ENCODE measurements around the gene FRMD8. TPM values are rescaled to one million over a fixed set of nuclear protein-coding genes. Genes with fewer than 3 reads are reported as not detected.

The FRMD8 gene, protein sequence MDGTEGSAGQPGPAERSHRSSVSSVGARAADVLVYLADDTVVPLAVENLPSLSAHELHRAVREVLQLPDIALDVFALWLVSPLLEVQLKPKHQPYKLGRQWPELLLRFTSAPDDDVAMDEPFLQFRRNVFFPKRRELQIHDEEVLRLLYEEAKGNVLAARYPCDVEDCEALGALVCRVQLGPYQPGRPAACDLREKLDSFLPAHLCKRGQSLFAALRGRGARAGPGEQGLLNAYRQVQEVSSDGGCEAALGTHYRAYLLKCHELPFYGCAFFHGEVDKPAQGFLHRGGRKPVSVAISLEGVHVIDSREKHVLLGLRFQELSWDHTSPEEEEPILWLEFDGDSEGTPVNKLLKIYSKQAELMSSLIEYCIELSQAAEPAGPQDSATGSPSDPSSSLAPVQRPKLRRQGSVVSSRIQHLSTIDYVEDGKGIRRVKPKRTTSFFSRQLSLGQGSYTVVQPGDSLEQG
- total RNA-seq: 57.5 and 61.6 TPM in 2 replicates

DNA sequence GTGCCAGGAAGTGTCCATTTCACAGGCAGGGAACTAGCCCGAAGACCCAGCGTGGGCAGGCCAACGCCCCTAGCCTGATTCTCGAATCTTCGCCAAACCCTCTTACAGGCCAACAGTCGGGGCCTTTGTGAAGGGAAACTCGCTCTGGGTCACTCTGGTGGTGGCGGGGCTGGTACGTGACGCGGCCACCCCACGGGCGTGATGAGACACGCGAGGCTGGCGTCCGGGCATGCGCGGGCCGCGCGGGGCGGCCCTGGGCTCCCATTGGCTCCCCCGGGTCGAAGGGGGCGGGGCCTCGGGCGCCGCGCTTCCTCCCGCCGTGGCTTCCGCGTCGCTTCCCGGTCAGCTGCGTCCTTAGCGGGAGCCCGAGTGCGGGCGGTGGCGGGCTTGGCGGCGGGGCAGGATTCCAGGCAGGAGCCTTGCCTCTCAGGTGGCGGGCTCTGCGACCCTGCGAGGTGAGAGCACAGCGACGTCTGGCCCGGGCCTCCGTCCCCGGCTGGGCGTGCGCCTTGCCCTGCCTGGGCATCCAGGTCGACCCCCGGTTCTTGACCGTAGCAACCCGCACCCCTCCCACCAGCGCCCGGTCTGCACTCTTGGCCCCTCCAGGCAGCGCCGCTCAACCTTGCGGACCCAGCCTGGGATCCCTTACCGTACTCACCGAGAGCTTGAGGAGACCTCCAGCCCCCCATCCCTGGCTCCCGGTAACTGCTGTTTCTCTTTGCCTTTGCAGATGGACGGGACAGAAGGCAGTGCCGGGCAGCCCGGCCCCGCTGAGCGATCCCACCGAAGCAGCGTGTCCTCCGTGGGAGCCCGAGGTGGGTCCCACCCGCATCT lies at the start of gene FRMD8:
TSS of gene FRMD8 (plus strand) at position 331 of the 834 bp plus-strand sequence. CDS start at position 731, 400 bp downstream.
- intact Hi-C loops (cut with micrococcal nuclease): loop anchor here (1.0 kb wide), 1 partner anchor 229 kb away; the partner anchor contains the start of gene PCNX3

DNA sequence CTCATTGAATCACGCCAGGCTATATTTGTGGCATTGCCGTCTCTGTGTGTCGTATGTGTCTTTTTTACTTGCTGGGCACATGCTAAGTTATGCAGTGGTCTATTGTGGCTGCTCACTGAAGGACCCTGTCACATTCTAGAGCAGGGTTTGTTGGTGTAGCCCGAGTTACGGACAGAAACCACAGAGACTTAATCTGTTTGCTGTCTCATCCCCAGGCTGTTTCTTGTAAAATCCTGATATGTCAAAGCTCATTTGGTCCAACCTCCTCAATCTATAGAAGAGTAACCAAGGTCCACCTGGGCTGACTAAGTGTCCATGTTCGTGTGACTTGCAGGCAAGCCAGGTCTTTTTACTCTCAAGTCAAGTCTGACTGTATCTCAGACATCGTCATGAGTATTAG lies 47.8 kb upstream of the FRMD8 start:
- intact Hi-C loops (cut with micrococcal nuclease): no loop called here

DNA sequence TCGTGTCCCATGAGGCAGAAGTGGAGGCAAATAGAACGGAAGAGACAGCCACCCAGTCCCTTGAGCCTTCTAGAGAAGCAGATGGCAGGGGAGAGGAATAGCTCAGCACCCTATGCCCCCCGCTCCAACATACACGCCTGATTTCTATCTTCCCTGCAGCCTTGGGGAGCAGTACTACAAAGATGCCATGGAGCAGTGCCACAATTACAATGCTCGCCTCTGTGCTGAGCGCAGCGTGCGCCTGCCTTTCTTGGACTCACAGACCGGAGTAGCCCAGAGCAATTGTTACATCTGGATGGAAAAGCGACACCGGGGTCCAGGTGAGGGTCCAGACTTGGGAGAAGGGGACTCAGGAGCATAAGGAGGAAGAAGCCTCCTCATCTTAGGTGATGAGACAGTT lies 46.2 kb upstream of the FRMD8 start:
- intact Hi-C loops (cut with micrococcal nuclease): no loop called here

DNA sequence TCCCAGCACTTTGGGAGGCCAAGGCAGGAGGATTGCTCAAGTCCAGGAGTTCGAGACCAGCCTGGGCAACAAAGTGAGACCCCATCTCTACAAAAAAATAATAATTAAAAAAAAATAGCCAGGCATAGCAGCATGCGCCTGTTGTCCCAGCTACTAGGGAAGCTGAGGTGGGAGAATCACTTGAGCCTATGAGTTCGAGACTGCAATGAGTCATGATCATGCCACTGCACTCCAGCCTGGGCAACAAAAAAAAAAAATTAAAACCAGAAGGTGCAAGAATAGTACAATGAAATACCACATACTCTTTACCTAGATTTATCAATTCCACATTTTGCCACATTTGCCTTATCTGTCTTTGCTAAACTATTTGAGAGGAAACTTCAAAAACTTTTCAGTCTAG lies 44.6 kb upstream of the FRMD8 start:
- intact Hi-C loops (cut with micrococcal nuclease): no loop called here

DNA sequence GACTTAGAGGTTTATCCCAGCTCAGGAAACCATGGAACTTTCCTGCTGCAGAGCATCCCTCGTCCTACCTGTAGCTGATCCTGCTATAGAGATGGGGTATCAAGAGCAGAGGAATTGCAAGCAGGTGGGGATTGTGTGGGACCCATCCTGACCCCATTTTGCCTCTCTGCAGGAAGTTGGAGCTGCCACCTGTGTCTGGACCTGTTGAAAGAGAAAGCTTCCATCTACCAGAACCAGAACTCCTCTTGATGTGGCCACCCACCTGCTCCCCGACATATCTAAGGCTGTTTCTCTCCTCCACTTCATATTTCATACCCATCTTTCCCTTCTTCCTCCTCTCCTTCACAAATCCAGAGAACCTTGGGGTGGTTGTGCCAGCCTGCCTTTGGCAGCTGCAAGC lies 34.9 kb upstream of the FRMD8 start:
- intact Hi-C loops (cut with micrococcal nuclease): no loop called here

DNA sequence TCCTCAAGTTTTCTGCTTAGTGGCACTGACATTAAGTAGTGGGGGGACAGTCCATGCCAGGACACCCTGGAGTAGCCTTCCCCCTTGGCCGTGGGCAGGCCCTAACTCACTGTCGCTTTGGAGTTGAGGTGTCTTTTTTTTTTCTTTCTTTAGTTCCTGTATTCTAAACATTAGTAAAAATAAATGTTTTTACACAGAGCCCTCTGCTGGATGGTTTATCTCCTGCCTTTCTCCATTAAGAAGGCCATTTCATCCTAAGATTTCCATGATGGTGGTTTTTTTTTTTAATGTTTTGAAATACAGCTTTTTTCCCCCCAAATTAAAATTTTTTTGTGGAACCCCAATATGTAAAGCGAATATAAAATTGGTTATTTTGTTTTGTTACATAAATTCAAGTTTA lies 33.7 kb upstream of the FRMD8 start:
- intact Hi-C loops (cut with micrococcal nuclease): no loop called here

DNA sequence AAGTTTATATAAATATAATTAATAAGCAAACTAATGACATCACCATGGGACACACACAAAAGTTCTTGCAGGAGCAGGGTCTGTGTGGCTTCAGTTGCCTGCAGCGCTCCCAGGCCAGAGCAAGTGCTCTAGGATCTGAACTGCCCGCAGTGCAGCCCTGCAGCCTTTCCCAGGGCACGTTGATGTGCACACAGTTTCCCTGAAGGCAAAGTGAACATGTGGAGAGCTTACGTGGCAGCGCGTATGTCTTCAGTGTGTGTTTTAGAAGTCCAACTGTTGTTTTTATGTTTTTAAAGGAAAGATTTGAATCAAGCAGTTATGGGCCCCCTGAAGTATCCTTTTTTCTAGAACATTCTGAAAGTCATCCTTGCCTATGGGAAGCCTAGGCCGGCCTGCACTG lies 33.1 kb upstream of the FRMD8 start:
- intact Hi-C loops (cut with micrococcal nuclease): no loop called here

DNA sequence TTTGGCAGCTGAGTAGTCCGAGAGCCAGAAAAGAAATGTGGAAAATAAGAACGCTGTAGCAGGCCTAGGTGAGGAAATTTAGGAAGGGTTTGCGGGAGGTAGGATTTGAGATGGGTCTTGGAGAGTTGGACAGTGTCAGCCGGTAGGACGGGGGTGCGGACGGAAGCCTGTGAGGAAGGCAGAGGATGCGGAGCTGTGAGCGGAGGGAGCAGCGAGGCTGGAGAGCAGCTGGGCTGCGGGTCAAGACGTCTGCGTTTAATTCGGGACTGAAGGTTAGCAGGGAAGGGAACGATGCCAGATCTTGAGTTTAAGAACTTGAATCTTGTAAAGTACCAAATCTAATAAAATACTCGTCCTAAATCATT lies 32.6 kb upstream of the FRMD8 start:
- intact Hi-C loops (cut with micrococcal nuclease): loop anchor here (1.0 kb wide), 2 partner anchors 21 to 28 kb away; partner anchors contain the start of genes DPF2 and SLC25A45

DNA sequence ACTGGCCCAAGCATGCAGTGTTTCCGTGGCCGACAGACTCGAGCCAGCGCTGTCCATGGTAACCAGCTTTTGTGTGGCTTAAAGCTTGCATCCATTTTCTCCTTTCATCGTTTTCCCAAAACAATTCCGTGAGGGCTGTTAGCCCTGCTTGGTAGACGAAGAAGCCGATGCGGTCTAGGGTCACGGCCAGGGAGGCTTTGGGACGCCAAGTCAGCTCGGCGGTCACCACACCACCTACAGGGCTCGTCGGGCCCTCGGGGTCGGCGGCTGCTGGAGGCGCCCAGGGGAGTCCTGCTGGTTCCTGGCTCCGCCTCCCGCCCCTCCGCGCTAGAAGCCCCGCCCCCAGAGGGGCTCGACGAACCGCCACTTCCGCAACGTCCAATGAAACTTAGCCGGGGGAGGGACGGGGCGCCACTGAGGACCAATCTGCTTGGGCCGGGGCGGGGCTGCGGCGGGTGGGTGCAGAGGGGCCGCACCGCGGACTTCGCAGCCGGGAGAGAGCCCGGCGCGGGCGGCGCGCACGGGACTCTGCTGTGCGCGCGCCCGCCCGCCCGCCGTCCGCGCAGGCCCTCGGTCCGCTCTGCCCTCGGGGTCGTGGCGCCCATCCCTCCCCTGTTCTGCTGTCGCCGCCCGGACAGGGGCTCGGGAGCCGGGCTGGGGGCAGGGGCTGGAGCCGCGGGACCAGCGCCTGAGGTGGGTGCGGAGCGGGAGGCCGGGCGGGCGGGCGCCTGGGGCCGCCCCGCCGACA lies 32.0 kb upstream of the FRMD8 start, which contains the start of gene TIGD3:
TSS of gene TIGD3 (plus strand) at position 487 of the 748 bp plus-strand sequence. CDS start 1,058 bp downstream, outside the sequence.
- intact Hi-C loops (cut with micrococcal nuclease): loop anchor here (1.0 kb wide), 2 partner anchors 21 to 28 kb away; partner anchors contain the start of genes DPF2 and SLC25A45

DNA sequence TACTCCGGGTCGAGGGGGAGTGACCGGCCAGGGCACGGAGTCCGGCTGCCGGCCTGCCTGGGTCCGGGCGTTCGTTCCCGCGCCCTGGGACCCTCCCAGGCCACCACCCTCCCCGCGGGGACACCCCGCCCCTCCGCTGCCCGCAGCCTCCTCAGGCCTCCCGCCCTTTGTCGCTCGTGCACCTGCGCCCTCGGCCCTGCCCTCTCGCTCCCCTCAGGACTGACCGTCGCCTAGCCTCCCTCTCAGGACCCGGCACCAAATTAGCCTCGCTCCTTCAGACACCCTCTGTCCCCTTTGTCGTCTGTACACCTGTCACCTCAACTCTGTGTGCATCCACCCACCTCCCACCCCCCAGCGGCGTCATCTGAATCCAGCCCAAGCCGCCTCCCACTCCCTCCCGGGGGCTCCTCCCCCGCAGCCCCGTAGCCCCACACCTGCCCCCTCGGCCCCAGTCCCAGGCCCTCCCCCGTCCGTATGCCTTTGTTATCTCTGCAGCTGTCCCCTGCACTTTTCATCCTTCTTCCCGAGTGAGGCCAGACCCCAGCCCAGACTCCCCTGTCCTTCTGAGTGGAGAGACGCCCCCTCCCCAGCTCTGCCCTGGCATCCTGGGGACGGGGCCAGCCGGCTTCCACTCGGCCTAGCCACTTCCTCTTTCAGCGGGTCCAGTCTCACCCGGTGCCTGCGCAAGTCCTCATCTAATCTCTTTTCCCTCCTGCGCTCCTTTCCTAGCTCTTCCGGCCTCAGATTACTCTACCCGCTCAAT lies 31.2 kb upstream of the FRMD8 start:
- intact Hi-C loops (cut with micrococcal nuclease): no loop called here

DNA sequence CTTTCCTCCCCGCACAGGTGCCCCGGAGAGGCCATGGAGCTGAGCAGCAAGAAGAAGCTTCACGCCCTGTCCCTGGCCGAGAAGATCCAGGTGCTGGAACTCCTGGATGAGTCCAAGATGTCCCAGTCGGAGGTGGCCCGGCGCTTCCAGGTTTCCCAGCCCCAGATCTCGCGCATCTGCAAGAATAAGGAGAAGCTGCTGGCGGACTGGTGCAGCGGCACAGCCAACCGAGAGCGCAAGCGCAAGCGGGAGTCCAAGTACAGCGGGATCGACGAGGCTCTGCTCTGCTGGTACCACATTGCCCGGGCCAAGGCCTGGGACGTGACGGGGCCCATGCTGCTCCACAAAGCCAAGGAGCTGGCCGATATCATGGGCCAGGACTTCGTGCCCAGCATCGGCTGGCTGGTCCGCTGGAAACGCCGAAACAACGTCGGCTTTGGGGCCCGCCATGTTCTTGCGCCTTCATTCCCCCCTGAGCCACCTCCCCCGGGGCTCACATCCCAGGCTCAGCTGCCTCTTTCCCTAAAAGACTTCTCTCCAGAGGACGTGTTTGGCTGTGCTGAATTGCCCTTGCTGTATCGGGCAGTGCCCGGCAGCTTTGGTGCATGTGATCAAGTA lies 30.6 kb upstream of the FRMD8 start:
- intact Hi-C loops (cut with micrococcal nuclease): no loop called here

DNA sequence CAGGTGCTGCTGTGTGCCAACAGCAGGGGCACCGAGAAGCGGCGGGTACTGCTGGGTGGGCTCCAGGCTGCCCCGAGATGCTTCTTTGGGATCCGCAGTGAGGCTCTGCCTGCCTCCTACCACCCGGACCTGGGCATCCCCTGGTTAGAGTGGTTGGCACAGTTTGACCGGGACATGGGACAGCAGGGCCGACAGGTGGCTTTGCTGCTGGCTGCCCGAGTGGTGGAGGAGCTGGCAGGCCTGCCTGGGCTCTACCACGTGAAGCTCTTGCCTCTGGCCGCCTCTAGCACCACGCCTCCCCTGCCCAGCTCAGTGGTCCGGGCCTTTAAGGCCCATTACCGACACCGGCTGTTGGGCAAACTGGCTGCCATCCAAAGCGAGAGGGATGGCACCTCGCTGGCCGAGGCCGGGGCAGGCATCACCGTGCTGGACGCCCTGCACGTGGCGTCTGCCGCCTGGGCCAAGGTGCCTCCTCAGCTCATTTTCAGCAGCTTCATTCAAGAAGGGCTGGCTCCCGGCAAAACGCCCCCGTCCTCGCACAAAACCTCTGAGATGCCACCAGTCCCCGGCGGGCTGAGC lies 30.0 kb upstream of the FRMD8 start:
- intact Hi-C loops (cut with micrococcal nuclease): no loop called here

DNA sequence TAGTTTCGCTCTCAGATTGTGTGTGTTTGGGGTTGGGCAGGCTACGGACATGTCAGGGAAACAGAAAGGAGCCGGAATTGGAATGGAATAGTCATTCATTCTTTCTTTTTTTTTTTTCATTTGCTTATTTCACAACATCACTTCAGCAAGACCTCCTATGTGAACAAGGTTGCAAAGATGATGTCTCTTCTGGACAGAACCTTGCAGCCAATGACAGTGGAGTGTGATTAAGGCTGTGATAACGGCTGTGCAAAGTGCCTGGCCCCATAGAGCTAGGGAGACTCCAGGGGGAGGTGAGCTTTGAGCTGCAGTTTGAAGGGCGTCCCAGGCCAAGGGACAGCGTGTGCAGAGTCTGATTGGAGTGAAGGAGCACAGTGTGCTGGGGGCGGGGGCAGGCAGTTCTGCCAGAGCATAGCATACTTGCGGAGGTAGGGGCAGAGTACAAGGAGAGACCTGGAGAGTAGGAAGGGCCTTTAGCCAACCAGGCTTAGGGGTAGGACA lies 28.5 kb upstream of the FRMD8 start:
- intact Hi-C loops (cut with micrococcal nuclease): no loop called here

DNA sequence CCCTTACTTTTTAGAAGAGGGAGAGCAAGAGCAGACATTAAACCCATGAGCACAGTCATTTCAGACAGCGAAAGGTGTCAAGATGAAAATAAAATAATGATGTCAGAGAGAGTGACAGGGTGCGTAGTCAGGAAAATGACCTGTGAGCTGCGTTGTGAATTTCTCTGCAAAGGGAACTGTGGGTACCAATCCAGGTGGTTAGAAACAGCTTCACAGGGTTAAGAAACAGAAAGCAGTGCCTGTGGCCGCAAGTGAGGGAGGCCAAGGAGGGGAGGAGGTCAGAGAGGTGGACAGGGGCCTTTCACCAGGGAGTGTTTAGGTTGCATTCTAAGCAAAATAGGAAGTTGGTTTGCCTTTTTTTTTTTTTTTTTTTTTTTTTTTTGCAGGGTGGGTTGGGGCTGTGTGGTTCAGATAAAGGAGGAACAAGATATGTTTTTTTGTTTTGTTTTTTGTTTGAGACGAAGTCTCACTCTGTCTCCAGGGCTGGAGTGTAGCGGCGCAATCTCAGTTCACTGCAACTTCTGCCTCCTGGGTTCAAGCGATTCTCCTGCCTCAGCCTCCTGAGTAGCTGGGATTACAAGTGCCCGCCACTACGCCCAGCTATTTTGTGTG lies 24.0 kb upstream of the FRMD8 start:
- intact Hi-C loops (cut with micrococcal nuclease): no loop called here

DNA sequence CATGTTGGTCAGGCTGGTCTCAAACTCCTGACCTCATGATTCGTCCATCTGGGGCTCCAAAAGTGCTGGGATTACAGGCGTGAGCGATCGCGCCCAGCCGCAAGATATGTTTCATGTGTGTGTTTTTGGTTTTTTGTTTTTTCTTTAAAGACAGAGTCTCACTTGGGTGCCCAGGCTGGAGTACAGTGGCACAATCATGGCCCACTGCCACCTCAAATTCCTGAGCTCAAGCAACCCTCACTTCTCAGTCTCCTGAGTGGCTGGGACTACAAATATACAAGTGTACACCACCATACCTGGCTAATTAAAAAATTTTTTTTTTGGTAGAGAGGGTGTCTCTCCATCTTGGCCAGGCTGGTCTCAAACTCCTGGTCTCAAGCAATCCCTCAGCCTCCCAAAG lies 23.5 kb upstream of the FRMD8 start:
- intact Hi-C loops (cut with micrococcal nuclease): no loop called here

DNA sequence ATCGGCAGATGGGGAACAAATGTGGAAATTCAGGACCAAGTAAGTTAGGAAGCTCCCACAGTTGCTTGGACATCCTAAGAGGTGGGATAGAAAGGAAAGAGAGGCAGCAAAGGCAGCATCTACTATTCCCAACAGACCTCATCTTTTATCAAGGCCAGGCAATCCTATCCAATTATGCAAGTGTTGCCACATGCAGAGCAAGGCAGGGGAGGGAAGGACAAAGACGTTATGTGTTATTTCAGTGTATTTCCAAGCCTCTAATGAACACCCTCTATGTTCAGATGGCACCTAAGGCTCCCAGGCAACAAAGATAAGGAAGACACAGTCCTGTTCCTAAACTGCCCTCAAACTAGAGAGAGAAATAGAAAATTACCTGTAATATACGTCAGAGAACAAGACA lies 22.7 kb upstream of the FRMD8 start:
- intact Hi-C loops (cut with micrococcal nuclease): no loop called here

DNA sequence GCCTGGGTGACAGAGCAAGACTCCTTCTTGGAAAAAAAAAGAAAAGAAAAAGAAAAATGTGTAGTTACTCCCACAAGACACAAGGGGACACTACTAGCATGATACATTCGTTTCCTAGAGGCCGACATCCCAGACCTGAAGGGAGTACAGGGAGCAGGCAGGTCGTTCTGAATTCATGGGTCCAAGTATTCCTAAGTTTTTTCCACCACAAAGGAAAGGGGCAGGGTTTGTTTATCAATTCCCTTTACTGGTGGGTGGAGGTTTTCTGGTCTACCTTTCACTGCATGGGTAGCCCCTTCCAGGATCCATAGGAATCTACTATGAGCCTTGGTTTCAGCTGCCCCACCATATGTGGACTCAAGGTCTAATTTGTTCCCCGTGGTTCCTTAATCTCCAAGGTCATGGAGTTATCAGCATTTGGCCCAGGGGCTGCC lies 20.1 kb upstream of the FRMD8 start:
- intact Hi-C loops (cut with micrococcal nuclease): loop anchor here (1.0 to 2.0 kb wide), 6 partner anchors 16 to 222 kb away; partner anchors contain the start of gene SLC25A45

DNA sequence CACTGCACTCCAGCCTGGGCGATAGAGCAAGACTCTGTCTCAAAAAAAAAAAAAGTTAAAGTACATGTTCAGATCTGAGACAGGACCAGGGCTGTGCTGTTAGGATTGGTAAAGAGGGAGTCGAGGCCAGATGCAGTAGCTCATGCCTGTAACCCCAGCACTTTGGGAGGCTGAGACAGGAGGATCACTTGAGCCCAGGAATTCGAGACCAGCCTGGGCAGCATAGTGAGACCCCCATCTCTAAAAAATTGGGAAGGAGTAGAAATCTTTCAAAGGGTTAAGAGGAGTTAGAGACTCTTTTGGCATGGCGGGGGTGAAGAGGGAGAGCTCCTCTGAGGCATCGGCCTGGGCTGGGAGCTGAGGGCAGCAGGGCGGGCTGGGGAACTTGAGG lies 15.8 kb upstream of the FRMD8 start:
- intact Hi-C loops (cut with micrococcal nuclease): no loop called here
